IMR-90 (cell line): ENCODE results near the gene SGK1. TPM values are rescaled to one million over a fixed set of nuclear protein-coding genes. Genes with fewer than 3 reads are reported as not detected.

ENCODE experiments used
- ATAC-seq: fragments of 200-7000 bp; cut with Tn5 transposase; 2 replicates; pipeline ENCODE4 v1.9.1; 2020; ENCODE audit warnings: low read depth, mild to moderate bottlenecking, moderate library complexity
- BruUV-seq: library from RNA; stranded (reverse); fragments of 400-500 nt; replicated peaks from 2 replicates; lab custom pipeline; 2021; lab: Mats Ljungman, UMichigan
- CTCF ChIA-PET: fragments of 300-600 bp; formaldehyde crosslinking; extraction: SDS; loops from one replicate; lab custom pipeline; 2021; ENCODE audit warnings: antibody characterized with exemption; lab: Yijun Ruan, JAX
- POLR2A ChIA-PET: fragments of 300-600 bp; sonication (Branson Sonifier 250); formaldehyde crosslinking; loops from one replicate; lab custom pipeline; 2022; ENCODE audit warnings: antibody characterized with exemption; ENCODE audit not compliant: unreplicated experiment; lab: Charles Lee
- DNase-seq: peaks from one replicate; pipeline ENCODE4 v3.0.0; 2013
- H2AFZ ChIP-seq: replicated peaks from 2 replicates; pipeline ENCODE3; 2013; ENCODE audit warnings: low read length, mild to moderate bottlenecking; ENCODE audit not compliant: poor library complexity
- H2AK5ac ChIP-seq: 2 replicates; pipeline ENCODE4 v1.6.1; 2013; ENCODE audit warnings: low read depth, low read length, inconsistent platforms
- H2AK9ac ChIP-seq: replicated peaks from 2 replicates; pipeline ENCODE3; 2013; ENCODE audit warnings: mild to moderate bottlenecking, low read depth, low read length, moderate library complexity; ENCODE audit not compliant: poor library complexity
- H2BK120ac ChIP-seq: 2 replicates; pipeline ENCODE4 v1.6.1; 2013; ENCODE audit warnings: low read depth, low read length, inconsistent platforms
- H2BK15ac ChIP-seq: 3 replicates; pipeline ENCODE4 v1.6.1; 2013; ENCODE audit warnings: low read depth, low read length, inconsistent platforms
- H2BK20ac ChIP-seq: 2 replicates; pipeline ENCODE4 v1.6.1; 2013; ENCODE audit warnings: low read depth, mild to moderate bottlenecking, inconsistent platforms, low read length, moderate library complexity
- H2BK5ac ChIP-seq: 2 replicates; pipeline ENCODE4 v1.6.1; 2013; ENCODE audit warnings: mild to moderate bottlenecking, low read depth, low read length, inconsistent platforms; ENCODE audit not compliant: poor library complexity, severe bottlenecking
- H3K14ac ChIP-seq: replicated peaks from 2 replicates; pipeline ENCODE4 v1.6.1; 2013; ENCODE audit warnings: low read depth, low read length, inconsistent platforms
- H3K18ac ChIP-seq: 2 replicates; pipeline ENCODE4 v1.6.1; 2013; ENCODE audit warnings: low read depth, low read length, control low read depth
- H3K23ac ChIP-seq: 2 replicates; pipeline ENCODE4 v1.6.1; 2013; ENCODE audit warnings: low read depth, low read length, inconsistent platforms
- H3K27ac ChIP-seq: 2 replicates; pipeline ENCODE4 v1.5.1; 2013; ENCODE audit warnings: mild to moderate bottlenecking, control low read depth, low read length; ENCODE audit not compliant: insufficient read depth
- H3K27me3 ChIP-seq: 2 replicates; pipeline ENCODE4 v1.6.1; 2013; ENCODE audit warnings: low read length; ENCODE audit not compliant: control insufficient read depth, insufficient read depth
- H3K36me3 ChIP-seq: 2 replicates; pipeline ENCODE4 v1.6.1; 2013; ENCODE audit warnings: low read length, mixed read lengths; ENCODE audit not compliant: control insufficient read depth, insufficient read depth
- H3K4ac ChIP-seq: 2 replicates; pipeline ENCODE4 v1.6.1; 2013; ENCODE audit warnings: low read depth, low read length, inconsistent platforms
- H3K4me1 ChIP-seq: 2 replicates; pipeline ENCODE4 v1.6.1; 2013; ENCODE audit warnings: low read length, mixed read lengths; ENCODE audit not compliant: control insufficient read depth, insufficient read depth
- H3K4me2 ChIP-seq: 2 replicates; pipeline ENCODE4 v1.6.1; 2013; ENCODE audit warnings: low read depth, mild to moderate bottlenecking, control low read depth, low read length, moderate library complexity
- H3K4me3 ChIP-seq: 2 replicates; pipeline ENCODE4 v1.5.1; 2013; ENCODE audit warnings: low read depth, mild to moderate bottlenecking, control low read depth, low read length, moderate library complexity; ENCODE audit not compliant: insufficient read depth
- H3K56ac ChIP-seq: 2 replicates; pipeline ENCODE4 v1.6.1; 2013; ENCODE audit warnings: low read length, inconsistent platforms; ENCODE audit not compliant: insufficient read depth; ENCODE audit errors: extremely low read depth
- H3K79me1 ChIP-seq, 2 experiments: 2 replicates each; pipeline ENCODE4 v1.6.1; 2013; ENCODE audit warnings: low read length in 2 of 2, inconsistent platforms in 1 of 2, low read depth in 1 of 2
- H3K9ac ChIP-seq: 2 replicates; pipeline ENCODE4 v1.6.1; 2013; ENCODE audit warnings: low read depth, low read length, control low read depth
- H3K9me1 ChIP-seq: 2 replicates; pipeline ENCODE4 v1.6.1; 2013; ENCODE audit warnings: low read length, inconsistent platforms; ENCODE audit not compliant: insufficient read depth
- H3K9me3 ChIP-seq: 2 replicates; pipeline ENCODE4 v1.6.1; 2013; ENCODE audit warnings: low read length; ENCODE audit not compliant: control insufficient read depth, insufficient read depth
- H4K20me1 ChIP-seq: 2 replicates; pipeline ENCODE4 v1.6.1; 2013; ENCODE audit warnings: low read length, inconsistent platforms; ENCODE audit not compliant: insufficient read depth
- H4K5ac ChIP-seq: 2 replicates; pipeline ENCODE4 v1.6.1; 2013; ENCODE audit warnings: mild to moderate bottlenecking, low read depth, low read length, control low read depth
- H4K8ac ChIP-seq, 2 experiments: 2 replicates each; pipeline ENCODE4 v1.6.1; 2013; ENCODE audit warnings: low read depth in 2 of 2, low read length in 2 of 2, control low read depth in 1 of 2, inconsistent platforms in 1 of 2
- H4K91ac ChIP-seq: 2 replicates; pipeline ENCODE4 v1.6.1; 2013; ENCODE audit warnings: low read depth, low read length, inconsistent platforms; ENCODE audit not compliant: insufficient read depth
- BHLHE40 ChIP-seq: fragments of 150-350 bp; IDR thresholded peaks from 2 replicates; pipeline ENCODE4 v1.6.1; 2016; ENCODE audit warnings: mild to moderate bottlenecking, low read depth, low read length
- CEBPB ChIP-seq: IDR thresholded peaks from 2 replicates; pipeline ENCODE4 v1.6.1; 2012; ENCODE audit warnings: low read depth, low read length, improper control_type of control experiment
- CHD1 ChIP-seq: IDR thresholded peaks from 2 replicates; pipeline ENCODE4 v1.6.1; 2012; ENCODE audit warnings: low read depth, low read length, improper control_type of control experiment
- CTCF ChIP-seq: conservative IDR thresholded peaks from 2 replicates; pipeline ENCODE4 v1.5.1; 2012; ENCODE audit warnings: mild to moderate bottlenecking, low read depth, low read length, improper control_type of control experiment
- ELK1 ChIP-seq: fragments of 150-350 bp; IDR thresholded peaks from 2 replicates; pipeline ENCODE4 v1.6.1; 2016; ENCODE audit warnings: low read depth, mild to moderate bottlenecking, low read length, moderate library complexity, borderline replicate concordance
- FOS ChIP-seq: fragments of 150-350 bp; IDR thresholded peaks from 2 replicates; pipeline ENCODE4 v1.6.1; 2016; ENCODE audit warnings: low read depth, low read length
- MAFK ChIP-seq: IDR thresholded peaks from 2 replicates; pipeline ENCODE4 v1.6.1; 2012; ENCODE audit warnings: low read depth, low read length, improper control_type of control experiment
- MAZ ChIP-seq: IDR thresholded peaks from 2 replicates; pipeline ENCODE4 v1.6.1; 2012; ENCODE audit warnings: low read depth, mild to moderate bottlenecking, low read length, improper control_type of control experiment, moderate library complexity, borderline replicate concordance
- MXI1 ChIP-seq: IDR thresholded peaks from 2 replicates; pipeline ENCODE4 v1.6.1; 2012; ENCODE audit warnings: low read depth, mild to moderate bottlenecking, low read length, moderate library complexity, borderline replicate concordance
- NFE2L2 ChIP-seq: fragments of 150-350 bp; IDR thresholded peaks from 2 replicates; pipeline ENCODE4 v1.6.1; 2016; ENCODE audit warnings: low read depth, mild to moderate bottlenecking, low read length
- POLR2A ChIP-seq: IDR thresholded peaks from 2 replicates; pipeline ENCODE4 v1.6.1; 2012; ENCODE audit warnings: mild to moderate bottlenecking, low read depth, low read length
- RAD21 ChIP-seq: IDR thresholded peaks from 2 replicates; pipeline ENCODE4 v1.6.1; 2012; ENCODE audit warnings: low read length, improper control_type of control experiment
- RCOR1 ChIP-seq: IDR thresholded peaks from 2 replicates; pipeline ENCODE4 v1.6.1; 2012; ENCODE audit warnings: mild to moderate bottlenecking, low read length, improper control_type of control experiment; ENCODE audit not compliant: insufficient replicate concordance
- RFX5 ChIP-seq: IDR thresholded peaks from 2 replicates; pipeline ENCODE4 v1.8.0; 2012; ENCODE audit warnings: low read depth, mild to moderate bottlenecking, low read length, moderate library complexity
- SMC3 ChIP-seq: fragments of 150-350 bp; IDR thresholded peaks from 2 replicates; pipeline ENCODE4 v1.6.1; 2016; ENCODE audit warnings: low read depth, mild to moderate bottlenecking, antibody characterized with exemption, low read length, moderate library complexity
- USF2 ChIP-seq: fragments of 150-350 bp; IDR thresholded peaks from 2 replicates; pipeline ENCODE4 v1.6.1; 2017; ENCODE audit warnings: mild to moderate bottlenecking, antibody characterized with exemption, low read length, low read depth
- WGBS, 2 experiments: methylation state at CpG; one replicate each; pipeline versions ENCODE4 v1.1.5 to v1.1.7; 2013; ENCODE audit warnings: missing lambda C conversion rate in 2 of 2; ENCODE audit not compliant: insufficient read length in 1 of 2; ENCODE audit errors: extremely low coverage in 2 of 2; 5-methylcytosine and 5-hydroxymethylcytosine counted together
- dilution Hi-C: fragments of 300-500 bp; cut with HindIII; formaldehyde crosslinking; loops from one replicate; pipeline ENCODE4 v1.14.3; 2018; ENCODE audit warnings: low sequenced_read_pairs; ENCODE audit not compliant: unreplicated experiment
- in situ Hi-C: fragments of 300-500 bp; cut with MboI; formaldehyde crosslinking; loops from 3 replicates; pipeline ENCODE4 v1.14.3; 2019; ENCODE audit warnings: low sequenced_read_pairs, inconsistent platforms, mixed read lengths
- intact Hi-C: fragments of 100-400 bp; cut with micrococcal nuclease; formaldehyde crosslinking; loops from 2 replicates; pipeline ENCODE4 v1.10.0; 2022
- polyA plus RNA-seq, 3 experiments: library from polyadenylated mRNA; depleted of rRNA; stranded (reverse); fragments of >200 nt; gene quantifications; 2 replicates each; pipeline ENCODE4 v1.2.3, GENCODE V29; 2012; ENCODE audit warnings: low replicate concordance in 1 of 3
- total RNA-seq: library from RNA; depleted of rRNA; stranded (reverse); fragments of >200 nt; gene quantifications from 2 replicates; pipeline ENCODE4 v1.2.3, GENCODE V29; 2012

The SGK1 gene
- total and polyA plus RNA-seq, 2 of the 4 experiments (the other 2 are of a cell fraction), result 121 to 255 TPM

- no CpG with 5 or more reads among the region's 1 CpG for WGBS, 2 experiments
- Histone ChIP-seq H3K14ac (no peak overlapping the region), H3K79me1 (no peaks in the 10 kb centered on the region), H4K8ac (no peak overlapping the region), H3K36me3 (no peaks in the 10 kb centered on the region), H3K27ac (no peak overlapping the region), H3K9me3 (no peaks in the 10 kb centered on the region), H2AK9ac (no peak overlapping the region), H2BK15ac (no peak overlapping the region), H4K5ac (0 out of 2 replicates have a peak overlapping the region, but pooled peaks have one; percentile 29), H3K9ac (no peak overlapping the region), H2BK5ac (no peak overlapping the region), H3K4me2 (no peak overlapping the region), H4K91ac (no peak overlapping the region), H2BK120ac (no peak overlapping the region), H3K4ac (no peak overlapping the region), H3K23ac (no peak overlapping the region), H3K9me1 (no peaks in the 10 kb centered on the region), H2AK5ac (no peak overlapping the region), H2BK20ac (no peak overlapping the region), H3K18ac (peak overlapping the region; percentile 35; the same call in 1 of the 2 replicates), H3K56ac (no peak overlapping the region), H2AFZ (no peak overlapping the region), H3K4me3 (no peak overlapping the region), H3K27me3 (no peaks in the 10 kb centered on the region), H3K4me1 (peaks cover 10% of the 10 kb centered on the region), H4K20me1 (no peaks in the 10 kb centered on the region)
- POLR2A ChIA-PET, result no interaction called here
- intact Hi-C loops, result no loop called here
- DNase-seq, result no peak
- CTCF ChIA-PET, result no interaction called here
- in situ Hi-C loops, result no loop called here
- ATAC-seq, result no peak
- no peak for TF ChIP-seq POLR2A
- no peak for TF ChIP-seq ELK1
- TF ChIP-seq CTCF, result no peak
- no peak for TF ChIP-seq RFX5
- no peak for TF ChIP-seq CEBPB
- no peak for TF ChIP-seq USF2
- TF ChIP-seq NFE2L2, result no peak
- TF ChIP-seq RAD21, result no peak
- TF ChIP-seq SMC3, result no peak
- TF ChIP-seq FOS, result no peak
- TF ChIP-seq RCOR1, result no peak
- TF ChIP-seq CHD1, result no peak
- TF ChIP-seq BHLHE40, result no peak
- no peak for TF ChIP-seq MXI1
- TF ChIP-seq MAFK, result no peak
- no peak for TF ChIP-seq MAZ
- BruUV-seq, result no TSS peak
- dilution Hi-C loops, result no loop called here
Observed at GRCh38 chr6:134245706-134246105, 72.2 kb downstream of the SGK1 start.
